H9 (cell line): ENCODE measurements around the gene MCM3. TPM values are rescaled to one million over a fixed set of nuclear protein-coding genes. Genes with fewer than 3 reads are reported as not detected.

Source experiments
- DNase-seq: peaks from one replicate; pipeline ENCODE4 v3.0.0-alpha.2; 2017
- H2AFZ ChIP-seq: one replicate; pipeline ENCODE4 v1.6.1; 2013; ENCODE audit warnings: mild to moderate bottlenecking, low read length, control low read depth, moderate library complexity
- H2AK5ac ChIP-seq: 2 replicates; pipeline ENCODE4 v1.6.1; 2013; ENCODE audit warnings: low read length, control low read depth, mixed read lengths; ENCODE audit not compliant: insufficient read length
- H2BK120ac ChIP-seq: one replicate; pipeline ENCODE4 v1.6.1; 2013; ENCODE audit warnings: low read depth, mild to moderate bottlenecking, low read length, control low read depth, inconsistent platforms; ENCODE audit not compliant: poor library complexity, severe bottlenecking
- H2BK12ac ChIP-seq: 2 replicates; pipeline ENCODE4 v1.6.1; 2013; ENCODE audit warnings: low read length, control low read depth, mixed read lengths, low read depth; ENCODE audit not compliant: insufficient read length
- H2BK15ac ChIP-seq: 2 replicates; pipeline ENCODE4 v1.6.1; 2013; ENCODE audit warnings: low read depth, low read length, control low read depth
- H2BK20ac ChIP-seq: one replicate; pipeline ENCODE4 v1.6.1; 2013; ENCODE audit warnings: low read depth, mild to moderate bottlenecking, low read length, control low read depth, inconsistent platforms; ENCODE audit not compliant: poor library complexity, severe bottlenecking
- H2BK5ac ChIP-seq: 2 replicates; pipeline ENCODE4 v1.6.1; 2013; ENCODE audit warnings: low read length, control low read depth, mixed read lengths; ENCODE audit not compliant: insufficient read length
- H3K14ac ChIP-seq: 2 replicates; pipeline ENCODE4 v1.6.1; 2013; ENCODE audit warnings: low read length, control low read depth; ENCODE audit not compliant: insufficient read depth
- H3K18ac ChIP-seq: 2 replicates; pipeline ENCODE4 v1.6.1; 2013; ENCODE audit warnings: low read depth, mild to moderate bottlenecking, mixed read lengths, low read length, control low read depth; ENCODE audit not compliant: insufficient read length
- H3K23ac ChIP-seq: 2 replicates; pipeline ENCODE4 v1.6.1; 2013; ENCODE audit warnings: low read length, control low read depth, mixed read lengths, low read depth; ENCODE audit not compliant: insufficient read length
- H3K23me2 ChIP-seq: 2 replicates; pipeline ENCODE4 v1.6.1; 2013; ENCODE audit warnings: low read depth, mild to moderate bottlenecking, mixed read lengths, low read length, control low read depth; ENCODE audit not compliant: insufficient read length, poor library complexity, severe bottlenecking
- H3K27ac ChIP-seq: 2 replicates; pipeline ENCODE4 v1.5.1; 2013; ENCODE audit warnings: low read length, control low read depth, mixed read lengths, low read depth; ENCODE audit not compliant: insufficient read length
- H3K27me3 ChIP-seq: 2 replicates; pipeline ENCODE4 v1.6.1; 2013; ENCODE audit warnings: low read length, control low read depth, inconsistent platforms; ENCODE audit not compliant: insufficient read depth
- H3K4ac ChIP-seq: 2 replicates; pipeline ENCODE4 v1.6.1; 2013; ENCODE audit warnings: low read depth, mild to moderate bottlenecking, control low read depth, inconsistent platforms, low read length, moderate library complexity
- H3K4me1 ChIP-seq: 2 replicates; pipeline ENCODE4 v1.6.1; 2013; ENCODE audit warnings: low read length, control low read depth, inconsistent platforms; ENCODE audit not compliant: insufficient read depth
- H3K4me2 ChIP-seq: 2 replicates; pipeline ENCODE4 v1.6.1; 2013; ENCODE audit warnings: low read length, control low read depth, mixed read lengths; ENCODE audit not compliant: insufficient read length, insufficient read depth
- H3K56ac ChIP-seq: 2 replicates; pipeline ENCODE4 v1.6.1; 2013; ENCODE audit warnings: low read depth, mild to moderate bottlenecking, mixed read lengths, low read length, control low read depth; ENCODE audit not compliant: insufficient read length
- H3K79me1 ChIP-seq: 2 replicates; pipeline ENCODE4 v1.6.1; 2013; ENCODE audit warnings: low read depth, mild to moderate bottlenecking, moderate library complexity, low read length, control low read depth, inconsistent platforms; ENCODE audit not compliant: insufficient read depth, poor library complexity, severe bottlenecking
- H3K79me2 ChIP-seq: 2 replicates; pipeline ENCODE4 v1.6.1; 2013; ENCODE audit warnings: low read length, control low read depth, inconsistent platforms; ENCODE audit not compliant: insufficient read depth
- H3K9ac ChIP-seq: 2 replicates; pipeline ENCODE4 v1.6.1; 2013; ENCODE audit warnings: low read length, control low read depth, mixed read lengths; ENCODE audit not compliant: insufficient read length; ENCODE audit errors: extremely low read depth
- H3K9me3 ChIP-seq: one replicate; pipeline ENCODE4 v1.6.1; 2013; ENCODE audit warnings: low read depth, low read length, inconsistent platforms; ENCODE audit not compliant: control insufficient read depth
- H3T11ph ChIP-seq: one replicate; pipeline ENCODE4 v1.6.1; 2013; ENCODE audit warnings: mild to moderate bottlenecking, low read length, control low read depth, inconsistent platforms
- H4K20me1 ChIP-seq: one replicate; pipeline ENCODE4 v1.6.1; 2013; ENCODE audit not compliant: control insufficient read depth, insufficient read length, insufficient read depth
- H4K5ac ChIP-seq: 2 replicates; pipeline ENCODE4 v1.6.1; 2013; ENCODE audit warnings: low read depth, mild to moderate bottlenecking, mixed read lengths, low read length, control low read depth; ENCODE audit not compliant: insufficient read length
- H4K8ac ChIP-seq: replicated peaks from 2 replicates; pipeline ENCODE4 v1.6.1; 2013; ENCODE audit warnings: low read length, control low read depth, mixed read lengths, low read depth; ENCODE audit not compliant: insufficient read length
- H4K91ac ChIP-seq: 2 replicates; pipeline ENCODE4 v1.6.1; 2013; ENCODE audit warnings: low read depth, mild to moderate bottlenecking, moderate library complexity, mixed read lengths, low read length, control low read depth; ENCODE audit not compliant: insufficient read length
- H3K27ac Mint-ChIP-seq, 3 experiments: 2 replicates in 2 of 3; 3 replicates in 1 of 3; pipeline ENCODE4 v1.8.0; 2020 to 2021; ENCODE audit warnings: mixed read lengths in 3 of 3, mild to moderate bottlenecking in 1 of 3, moderate library complexity in 1 of 3
- H3K27me3 Mint-ChIP-seq: 2 replicates; pipeline ENCODE4 v1.8.0; 2021; ENCODE audit warnings: low read depth, mild to moderate bottlenecking, moderate library complexity, mixed read lengths
- H3K36me3 Mint-ChIP-seq, 3 experiments: 2 replicates in 2 of 3; 3 replicates in 1 of 3; pipeline ENCODE4 v1.8.0; 2020 to 2021; ENCODE audit warnings: low read depth in 3 of 3, mixed read lengths in 3 of 3; ENCODE audit not compliant: insufficient read depth in 1 of 3
- H3K4me1 Mint-ChIP-seq, 2 experiments: 2 replicates each; pipeline ENCODE4 v1.8.0; 2020; ENCODE audit warnings: mixed read lengths in 2 of 2
- H3K4me3 Mint-ChIP-seq, 2 experiments: 2 replicates in 1 of 2; 3 replicates in 1 of 2; pipeline ENCODE4 v1.8.0; 2020 to 2021; ENCODE audit warnings: mild to moderate bottlenecking in 2 of 2, mixed read lengths in 2 of 2, moderate library complexity in 1 of 2
- H3K9me3 Mint-ChIP-seq, 2 experiments: 2 replicates in 1 of 2; 3 replicates in 1 of 2; pipeline ENCODE4 v1.8.0; 2020; ENCODE audit warnings: mild to moderate bottlenecking in 2 of 2, mixed read lengths in 2 of 2, moderate library complexity in 1 of 2
- CTCF ChIP-seq: fragments of 200-600 bp; sonication (generic); conservative IDR thresholded peaks from 3 replicates; pipeline ENCODE4 v1.8.0; 2021; ENCODE audit warnings: antibody characterized with exemption, mild to moderate bottlenecking
- WGBS: extraction: QIAGEN DNeasy Blood & Tissue Kit; methylation state at CpG from one replicate; pipeline ENCODE4 v1.1.7; 2013; ENCODE audit warnings: missing lambda C conversion rate, low lambda C conversion rate, mixed read lengths; ENCODE audit not compliant: insufficient read length; ENCODE audit errors: extremely low coverage; 5-methylcytosine and 5-hydroxymethylcytosine counted together
- total RNA-seq: library from RNA; stranded (reverse); gene quantifications from 2 replicates; pipeline ENCODE4 v1.2.1, GENCODE V29; 2021

MCM3 gene
- total RNA-seq, 1 experiment from 2014 or later = 252 TPM

- no peak overlapping the region for H3T11ph ChIP-seq
- no peaks in the 10 kb centered on the region; the same call in 1 of the 2 replicates for H3K4me1 ChIP-seq
- Mint-ChIP-seq H3K27me3 (no peaks in the 10 kb centered on the region), H3K9me3 (no peaks in the 10 kb centered on the region), H3K4me1 (peaks cover 3 to 4% of the 10 kb centered on the region in 2 experiments; a peak in 2 of 4 replicates), H3K36me3 (no peaks in the 10 kb centered on the region), H3K27ac (no peak overlapping the region), H3K4me3 (no peak overlapping the region)
- H3K14ac ChIP-seq = no peak overlapping the region
- H4K8ac ChIP-seq = no peak overlapping the region
- H3K9me3 ChIP-seq = no peaks in the 10 kb centered on the region
- no peak overlapping the region for H2BK5ac ChIP-seq
- no peak overlapping the region for H2BK120ac ChIP-seq
- H3K18ac ChIP-seq = no peak overlapping the region
- H2BK12ac ChIP-seq = no peak overlapping the region
- H4K5ac ChIP-seq = no peak overlapping the region
- H3K4me2 ChIP-seq = no peak overlapping the region
- no peak overlapping the region for H4K91ac ChIP-seq
- H2AK5ac ChIP-seq = no peak overlapping the region
- no peaks in the 10 kb centered on the region for H3K79me1 ChIP-seq
- no peak overlapping the region for H3K4ac ChIP-seq
- H3K23ac ChIP-seq = no peak overlapping the region
- no peak overlapping the region for H2AFZ ChIP-seq
- no CpG with 5 or more reads among the region's 2 CpGs for WGBS
- no peak overlapping the region for H2BK20ac ChIP-seq
- H3K79me2 ChIP-seq = no peaks in the 10 kb centered on the region
- no peak overlapping the region for H3K27ac ChIP-seq
- no peak for TF ChIP-seq CTCF
- H3K23me2 ChIP-seq = no peaks in the 10 kb centered on the region
- H3K56ac ChIP-seq = no peak overlapping the region
- no peaks in the 10 kb centered on the region for H3K27me3 ChIP-seq
- no peak overlapping the region for H3K9ac ChIP-seq
- DNase-seq = no peak
- H4K20me1 ChIP-seq = no peaks in the 10 kb centered on the region
- no peak overlapping the region for H2BK15ac ChIP-seq
Observed at GRCh38 chr6:52314752-52315151, 30.2 kb upstream of the MCM3 start.
